ENCODE results near the gene DNAH17. TPM values are rescaled to one million over a fixed set of nuclear protein-coding genes. Genes with fewer than 3 reads are reported as not detected.

Gene DNAH17
- total RNA-seq, 2 donors from 2014 or later: 0.87 to 6.9 TPM

DNA sequence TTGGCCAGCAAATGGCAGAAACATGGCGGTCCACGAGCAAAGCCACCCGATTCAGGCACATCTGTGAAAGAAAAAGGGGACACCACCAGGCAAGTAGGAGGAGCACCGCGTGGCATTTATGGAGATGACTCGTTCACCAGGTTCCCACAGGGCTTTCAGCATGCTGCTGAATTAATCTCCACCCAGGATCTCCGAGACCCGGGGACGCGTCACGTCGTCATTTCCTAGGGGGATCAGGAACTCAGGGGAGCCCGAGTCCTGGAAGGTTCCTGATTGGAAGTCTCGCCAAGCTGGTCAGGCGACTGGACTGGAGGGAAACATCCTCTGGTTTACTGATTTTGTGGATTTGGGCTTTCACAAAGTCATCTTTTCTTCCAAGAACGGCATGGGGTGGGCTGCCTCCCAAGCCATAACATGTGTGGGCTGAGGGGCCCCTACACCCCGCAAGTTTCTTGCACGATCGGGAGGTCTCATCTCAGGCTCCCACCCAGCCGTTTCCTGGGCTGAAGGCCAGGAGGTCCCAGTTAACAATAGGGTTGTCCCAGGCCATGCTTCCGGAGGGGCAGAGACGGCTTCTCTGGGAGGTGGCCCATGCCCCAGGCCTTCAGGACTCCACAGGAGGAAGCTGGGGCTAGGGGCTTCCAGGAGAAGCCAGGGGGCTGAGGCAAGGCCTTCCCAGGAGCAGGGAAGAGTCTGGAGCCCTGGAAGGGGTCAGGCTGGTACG lies 645 bp downstream of the DNAH17 start:
- no peak overlapping the region for H3K27ac ChIP-seq
- intact Hi-C loops (cut with DNase I): no loop called here
- H3K4me3 ChIP-seq: no peak overlapping the region
- no peak for DNase-seq (ENCODE audit: low spot score)
- no peaks in the 10 kb centered on the region for H3K4me1 ChIP-seq (replicated peaks)
- WGBS: 81% methylated on average over 23 of the region's 23 CpGs
- H3K9me3 ChIP-seq: no peaks in the 10 kb centered on the region
- H3K36me3 ChIP-seq: no peaks in the 10 kb centered on the region
- H3K27me3 ChIP-seq (replicated peaks; ENCODE audit: insufficient read depth): no peaks in the 10 kb centered on the region
- no peak for TF ChIP-seq POLR2AphosphoS5 (IDR thresholded peaks at IDR 0.05)
- TF ChIP-seq, protein P1, sequence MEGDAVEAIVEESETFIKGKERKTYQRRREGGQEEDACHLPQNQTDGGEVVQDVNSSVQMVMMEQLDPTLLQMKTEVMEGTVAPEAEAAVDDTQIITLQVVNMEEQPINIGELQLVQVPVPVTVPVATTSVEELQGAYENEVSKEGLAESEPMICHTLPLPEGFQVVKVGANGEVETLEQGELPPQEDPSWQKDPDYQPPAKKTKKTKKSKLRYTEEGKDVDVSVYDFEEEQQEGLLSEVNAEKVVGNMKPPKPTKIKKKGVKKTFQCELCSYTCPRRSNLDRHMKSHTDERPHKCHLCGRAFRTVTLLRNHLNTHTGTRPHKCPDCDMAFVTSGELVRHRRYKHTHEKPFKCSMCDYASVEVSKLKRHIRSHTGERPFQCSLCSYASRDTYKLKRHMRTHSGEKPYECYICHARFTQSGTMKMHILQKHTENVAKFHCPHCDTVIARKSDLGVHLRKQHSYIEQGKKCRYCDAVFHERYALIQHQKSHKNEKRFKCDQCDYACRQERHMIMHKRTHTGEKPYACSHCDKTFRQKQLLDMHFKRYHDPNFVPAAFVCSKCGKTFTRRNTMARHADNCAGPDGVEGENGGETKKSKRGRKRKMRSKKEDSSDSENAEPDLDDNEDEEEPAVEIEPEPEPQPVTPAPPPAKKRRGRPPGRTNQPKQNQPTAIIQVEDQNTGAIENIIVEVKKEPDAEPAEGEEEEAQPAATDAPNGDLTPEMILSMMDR (IDR thresholded peaks at IDR 0.05): no peak
- no peak for TF ChIP-seq POLR2A (IDR thresholded peaks at IDR 0.05)

DNA sequence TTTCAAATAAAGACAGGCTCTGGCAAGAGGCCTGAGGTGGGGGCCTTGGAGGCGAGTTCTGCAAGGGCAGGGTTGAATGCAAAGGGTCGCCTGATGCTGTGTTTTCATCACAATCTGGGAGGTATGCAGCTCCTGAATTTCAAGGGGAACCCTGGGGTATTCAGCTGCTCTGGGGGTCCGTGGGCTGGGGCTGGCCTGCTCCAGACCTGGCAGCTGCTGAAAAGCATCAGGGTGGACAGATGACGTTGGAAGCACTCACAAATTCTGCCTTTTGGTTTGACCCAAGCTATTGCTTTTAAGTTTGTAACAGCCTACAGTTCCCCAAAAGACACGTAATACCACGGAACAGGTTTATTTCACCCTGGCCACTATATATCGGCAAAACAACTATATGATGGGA lies 1.3 kb downstream of the DNAH17 start:
- no peak for TF ChIP-seq POLR2AphosphoS5 (IDR thresholded peaks at IDR 0.05)
- TF ChIP-seq, protein P1 (IDR thresholded peaks at IDR 0.05): no peak
- TF ChIP-seq POLR2A (IDR thresholded peaks at IDR 0.05): no peak
- Histone ChIP-seq H3K27ac (no peak overlapping the region), H3K4me1 (replicated peaks) (no peaks in the 10 kb centered on the region), H3K27me3 (replicated peaks; ENCODE audit: insufficient read depth) (peaks cover 2% of the 10 kb centered on the region), H3K9me3 (no peaks in the 10 kb centered on the region), H3K4me3 (no peak overlapping the region), H3K36me3 (no peaks in the 10 kb centered on the region)
- no peak for DNase-seq (ENCODE audit: low spot score)
- 87% methylated on average over 7 of the region's 7 CpGs for WGBS
- intact Hi-C loops (cut with DNase I): no loop called here

DNA sequence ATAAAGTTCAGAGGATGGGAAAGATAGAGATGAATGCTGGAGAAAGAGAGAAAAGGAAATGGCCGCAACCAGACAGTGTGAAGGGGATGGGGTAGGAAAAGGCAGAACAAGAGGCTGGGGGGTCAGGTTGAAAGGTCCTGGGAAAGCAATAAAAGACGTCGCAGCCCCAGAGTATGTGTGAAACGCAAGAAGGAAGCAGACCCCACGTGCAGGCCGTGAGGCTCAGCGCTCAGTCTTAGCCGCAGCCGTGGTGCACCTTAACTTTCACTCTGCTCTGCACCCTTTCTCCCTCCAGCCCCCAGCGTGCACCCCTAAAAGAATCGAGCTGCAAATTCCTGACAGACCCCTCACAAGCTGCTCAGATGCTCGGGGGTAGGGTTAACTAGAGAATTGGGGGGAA lies 1.9 kb downstream of the DNAH17 start:
- H3K27me3 ChIP-seq (replicated peaks; ENCODE audit: insufficient read depth): peaks cover 3% of the 10 kb centered on the region
- TF ChIP-seq POLR2AphosphoS5 (IDR thresholded peaks at IDR 0.05): no peak
- no peak for TF ChIP-seq POLR2A (IDR thresholded peaks at IDR 0.05)
- TF ChIP-seq, protein P1 (IDR thresholded peaks at IDR 0.05): no peak
- intact Hi-C loops (cut with DNase I): no loop called here
- no peak overlapping the region for H3K27ac ChIP-seq
- 65% methylated on average over 12 of the region's 12 CpGs for WGBS
- no peak for DNase-seq (ENCODE audit: low spot score)
- no peaks in the 10 kb centered on the region for H3K9me3 ChIP-seq
- H3K36me3 ChIP-seq: no peaks in the 10 kb centered on the region
- no peak overlapping the region for H3K4me3 ChIP-seq
- H3K4me1 ChIP-seq (replicated peaks): no peaks in the 10 kb centered on the region

DNA sequence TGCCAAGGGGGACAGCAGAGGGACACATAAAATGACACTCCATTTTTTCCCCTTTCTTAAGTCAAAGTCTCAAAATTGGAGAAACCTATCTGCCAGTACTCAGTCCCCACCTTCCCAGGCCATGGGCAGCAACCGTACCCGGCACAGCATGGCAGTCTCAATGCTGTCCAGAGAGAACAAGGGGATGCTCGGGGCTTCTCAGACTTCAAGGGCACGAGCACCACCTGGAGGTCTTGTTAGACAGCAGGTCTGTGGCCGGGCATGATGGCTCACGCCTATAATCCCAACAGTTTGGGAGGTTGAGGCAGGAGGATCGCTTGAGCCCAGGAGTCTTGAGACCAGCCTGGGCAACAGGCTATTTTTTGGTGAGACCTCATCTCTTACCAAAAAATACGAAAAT lies 3.2 kb downstream of the DNAH17 start:
- intact Hi-C loops (cut with DNase I): no loop called here
- Histone ChIP-seq H3K9me3 (no peaks in the 10 kb centered on the region), H3K4me3 (no peak overlapping the region), H3K27ac (no peak overlapping the region), H3K36me3 (no peaks in the 10 kb centered on the region), H3K4me1 (replicated peaks) (no peaks in the 10 kb centered on the region), H3K27me3 (replicated peaks; ENCODE audit: insufficient read depth) (peaks cover 3% of the 10 kb centered on the region)
- TF ChIP-seq POLR2AphosphoS5 (IDR thresholded peaks at IDR 0.05) (no peak), POLR2A (IDR thresholded peaks at IDR 0.05) (no peak)
- TF ChIP-seq, protein P1 (IDR thresholded peaks at IDR 0.05): no peak
- DNase-seq (ENCODE audit: low spot score): no peak
- 89% methylated on average over 8 of the region's 8 CpGs for WGBS
